Naive thymus-derived CD8-positive, alpha-beta T cell (primary cell): ENCODE measurements around the gene UBXN6. TPM values are rescaled to one million over a fixed set of nuclear protein-coding genes. Genes with fewer than 3 reads are reported as not detected.

Source experiments
- ATAC-seq, 2 donors: fragments of 150-1000 bp; cut with Tn5 transposase in 1 of 2; sonication (Bioruptor Pico), chemical (Tn5 transposase) in 1 of 2; 1 replicate in 1 of 2; 2 replicates in 1 of 2; pipeline ENCODE4 v1.10.0; 2021; ENCODE audit warnings: mild to moderate bottlenecking in 2 of 2, moderate library complexity in 2 of 2
- POLR2A ChIA-PET: fragments of 350-600 bp; sonication (Branson Sonifier 250); formaldehyde crosslinking; loops from one replicate; lab custom pipeline; 2021; ENCODE audit warnings: antibody characterized with exemption; lab: Charles Lee
- DNase-seq, 10 donors: peaks; one replicate each; pipeline versions ENCODE4 v3.0.0 to v3.0.0-alpha.2; 2020 to 2022
- H3K27ac Mint-ChIP-seq, 10 donors: one replicate each; pipeline ENCODE4 v1.8.0; 2020 to 2022; ENCODE audit warnings: mild to moderate bottlenecking in 10 of 10, mixed read lengths in 10 of 10, moderate library complexity in 4 of 10, inconsistent platforms in 1 of 10
- H3K27me3 Mint-ChIP-seq, 5 donors: one replicate each; pipeline ENCODE4 v1.8.0; 2021 to 2022; ENCODE audit warnings: mixed read lengths in 5 of 5
- H3K36me3 Mint-ChIP-seq, 3 donors: one replicate each; pipeline ENCODE4 v1.8.0; 2020 to 2022; ENCODE audit warnings: mixed read lengths in 3 of 3, mild to moderate bottlenecking in 2 of 3, inconsistent platforms in 1 of 3
- H3K4me1 Mint-ChIP-seq, 4 donors: one replicate each; pipeline ENCODE4 v1.8.0; 2021 to 2022; ENCODE audit warnings: mixed read lengths in 4 of 4
- H3K4me3 Mint-ChIP-seq, 10 donors: one replicate each; pipeline ENCODE4 v1.8.0; 2020 to 2022; ENCODE audit warnings: mild to moderate bottlenecking in 10 of 10, mixed read lengths in 10 of 10, moderate library complexity in 6 of 10, inconsistent platforms in 1 of 10
- H3K9me3 Mint-ChIP-seq, 9 donors: one replicate each; pipeline ENCODE4 v1.8.0; 2020 to 2022; ENCODE audit warnings: mixed read lengths in 9 of 9, mild to moderate bottlenecking in 3 of 9, inconsistent platforms in 1 of 9, moderate library complexity in 1 of 9
- polyA plus RNA-seq, 3 donors: library from polyadenylated mRNA; unstranded; fragments of 300-500 nt; fragmentation: Illumina TruSeq; gene quantifications; one replicate each; pipeline ENCODE4 v1.2.3, GENCODE V29; 2021
- total RNA-seq, 8 experiments: library from RNA in 2 of 8; stranded (reverse) in 2 of 8; gene quantifications; one replicate each; pipeline ENCODE4 v1.2.3 and lab custom pipeline; 2021 to 2026

The UBXN6 gene
- total and polyA plus RNA-seq, 5 experiments from 2014 or later = 2.4 to 75.2 (median 6.6) TPM

GRCh38 chr19:4471403-4472173, 14.0 kb upstream of the UBXN6 start:
- Mint-ChIP-seq H3K27ac (no peak overlapping the region), H3K4me3 (no peak overlapping the region), H3K27me3 (no peaks in the 10 kb centered on the region), H3K4me1 (peaks cover 15 to 27% (median 26%) of the 10 kb centered on the region in 4 donors), H3K9me3 (no peaks in the 10 kb centered on the region), H3K36me3 (peaks cover 0 to 5% (median 0%) of the 10 kb centered on the region in 3 donors)
- DNase-seq = peak; percentile 83 to 99 (median 98)
- peak; percentile 86 for ATAC-seq
- POLR2A ChIA-PET = interaction anchor here (0.6 to 3.4 kb wide), 17 partner anchors 10 to 1995 kb away, joined by 3 to 50 read pairs (median 3); partner anchors contain the start of genes CHAF1A, DPP9, SAFB and SAFB2

- POLR2A ChIA-PET = interaction anchor here (0.6 kb wide), 1 partner anchor 1102 kb away, joined by 4 read pairs; no protein-coding TSS in a partner anchor
- DNase-seq (no peak), ATAC-seq (no peak)
- Mint-ChIP-seq H3K4me1 (peaks cover 2 to 7% (median 6%) of the 10 kb centered on the region in 4 donors), H3K4me3 (no peak overlapping the region), H3K27ac (no peak overlapping the region), H3K9me3 (no peaks in the 10 kb centered on the region), H3K36me3 (no peaks in the 10 kb centered on the region), H3K27me3 (no peaks in the 10 kb centered on the region)
These were observed 10.2 kb upstream of the UBXN6 start for GRCh38 chr19:4467835-4468234.

GRCh38 chr19:4464815-4465581, 7.4 kb upstream of the UBXN6 start:
- DNase-seq = no peak
- H3K36me3 Mint-ChIP-seq = no peaks in the 10 kb centered on the region
- H3K27ac Mint-ChIP-seq = no peak overlapping the region
- POLR2A ChIA-PET = no interaction called here
- peaks cover 0 to 2% (median 0%) of the 10 kb centered on the region in 4 donors for H3K4me1 Mint-ChIP-seq
- no peaks in the 10 kb centered on the region for H3K27me3 Mint-ChIP-seq
- no peak overlapping the region for H3K4me3 Mint-ChIP-seq
- H3K9me3 Mint-ChIP-seq = no peaks in the 10 kb centered on the region
- no peak for ATAC-seq

GRCh38 chr19:4456843-4457653, 546 bp downstream of the UBXN6 start:
- Mint-ChIP-seq H3K9me3 (no peaks in the 10 kb centered on the region), H3K36me3 (peaks cover 0 to 15% (median 0%) of the 10 kb centered on the region in 3 donors), H3K4me1 (peaks cover 14 to 26% (median 15%) of the 10 kb centered on the region in 4 donors), H3K27me3 (peaks cover 0 to 1% (median 0%) of the 10 kb centered on the region in 5 donors), H3K27ac (peak overlapping the region; percentile 85 to 96 (median 94)), H3K4me3 (peak overlapping the region; percentile 82 to 96 (median 92))
- peak; percentile 44 to 55 for ATAC-seq
- DNase-seq = peak in 6 of 10 donors; percentile 29 to 62 (median 42)
- POLR2A ChIA-PET = interaction anchor here (0.5 to 3.9 kb wide), 6 partner anchors 15 to 210 kb away, joined by 3 to 50 read pairs (median 4); partner anchors contain the start of genes HDGFL2 and YJU2

GRCh38 chr19:4456476-4456842, 1.1 kb downstream of the UBXN6 start:
- ATAC-seq = no peak
- H3K27ac Mint-ChIP-seq = peak overlapping the region; percentile 85 to 96 (median 94)
- no peak for DNase-seq
- H3K4me3 Mint-ChIP-seq = peak overlapping the region; percentile 82 to 93 (median 88)
- H3K36me3 Mint-ChIP-seq = peaks cover 0 to 21% (median 0%) of the 10 kb centered on the region in 3 donors
- H3K4me1 Mint-ChIP-seq = peaks cover 14 to 26% (median 15%) of the 10 kb centered on the region in 4 donors
- H3K9me3 Mint-ChIP-seq = no peaks in the 10 kb centered on the region
- H3K27me3 Mint-ChIP-seq = peaks cover 0 to 1% (median 0%) of the 10 kb centered on the region in 5 donors
- POLR2A ChIA-PET = interaction anchor here (0.5 to 3.9 kb wide), 4 partner anchors 15 to 214 kb away, joined by 4 to 50 read pairs (median 5); partner anchors contain the start of genes HDGFL2 and YJU2

- H3K4me1 Mint-ChIP-seq = peaks cover 14 to 26% (median 15%) of the 10 kb centered on the region in 4 donors
- H3K36me3 Mint-ChIP-seq = peaks cover 0 to 25% (median under 1%) of the 10 kb centered on the region in 3 donors
- POLR2A ChIA-PET = interaction anchor here (1.1 to 3.9 kb wide), 3 partner anchors 16 to 215 kb away, joined by 5 to 50 read pairs (median 6); partner anchors contain the start of gene HDGFL2
- peak overlapping the region; percentile 85 to 96 (median 94) for H3K27ac Mint-ChIP-seq
- no peaks in the 10 kb centered on the region for H3K9me3 Mint-ChIP-seq
- H3K27me3 Mint-ChIP-seq = peaks cover 0 to 1% (median 0%) of the 10 kb centered on the region in 5 donors
- H3K4me3 Mint-ChIP-seq = peak overlapping the region; percentile 82 to 93 (median 88)
- DNase-seq = no peak
- ATAC-seq = no peak
These were observed 1.7 kb downstream of the UBXN6 start for GRCh38 chr19:4455719-4456475.

GRCh38 chr19:4454747-4455718, 2.6 kb downstream of the UBXN6 start:
- peak overlapping the region in 6 of 10 donors; percentile 42 to 73 (median 43) for H3K27ac Mint-ChIP-seq
- POLR2A ChIA-PET = interaction anchor here (0.8 to 1.1 kb wide), 4 partner anchors 16 to 216 kb away, joined by 3 to 6 read pairs (median 4); partner anchors contain the start of genes CHAF1A and HDGFL2
- peak overlapping the region in 8 of 10 donors; percentile 19 to 90 (median 44) for H3K4me3 Mint-ChIP-seq
- peaks cover 0 to 1% (median 0%) of the 10 kb centered on the region in 5 donors for H3K27me3 Mint-ChIP-seq
- H3K9me3 Mint-ChIP-seq = no peaks in the 10 kb centered on the region
- peaks cover 0 to 33% (median 2%) of the 10 kb centered on the region in 3 donors for H3K36me3 Mint-ChIP-seq
- DNase-seq = peak in 1 of 10 donors; percentile 24
- peaks cover 14 to 26% (median 15%) of the 10 kb centered on the region in 4 donors for H3K4me1 Mint-ChIP-seq
- no peak for ATAC-seq

GRCh38 chr19:4453232-4454179, 4.1 kb downstream of the UBXN6 start:
- ATAC-seq (no peak), DNase-seq (peak in 1 of 10 donors; percentile 56)
- H3K27ac Mint-ChIP-seq = peak overlapping the region in 1 of 10 donors; percentile 59
- peaks cover 0 to 46% (median 8%) of the 10 kb centered on the region in 3 donors for H3K36me3 Mint-ChIP-seq
- peaks cover 14 to 26% (median 15%) of the 10 kb centered on the region in 4 donors for H3K4me1 Mint-ChIP-seq
- peaks cover 0 to 1% (median 0%) of the 10 kb centered on the region in 5 donors for H3K27me3 Mint-ChIP-seq
- POLR2A ChIA-PET = interaction anchor here (0.7 to 0.8 kb wide), 3 partner anchors 18 to 51 kb away, joined by 3 read pairs; partner anchors contain the start of genes CHAF1A and HDGFL2
- H3K4me3 Mint-ChIP-seq = no peak overlapping the region
- H3K9me3 Mint-ChIP-seq = no peaks in the 10 kb centered on the region

GRCh38 chr19:4452230-4452990, 5.2 kb downstream of the UBXN6 start:
- H3K36me3 Mint-ChIP-seq = peaks cover 0 to 50% (median 11%) of the 10 kb centered on the region in 3 donors
- ATAC-seq = no peak
- peaks cover 11 to 22% (median 13%) of the 10 kb centered on the region in 4 donors for H3K4me1 Mint-ChIP-seq

More at GRCh38 chr19:4452230-4452990, 5.2 kb downstream of the UBXN6 start:
- Mint-ChIP-seq H3K9me3 (no peaks in the 10 kb centered on the region), H3K4me3 (no peak overlapping the region), H3K27me3 (no peaks in the 10 kb centered on the region), H3K27ac (peak overlapping the region in 2 of 10 donors; percentile 33 to 53)
- peak in 1 of 10 donors; percentile 57 for DNase-seq
- POLR2A ChIA-PET = interaction anchor here (0.7 kb wide), 3 partner anchors 19 to 849 kb away, joined by 3 read pairs; partner anchors contain the start of gene HDGFL2
